GM19238 (cell line): Measurements from ENCODE around the gene ISM1.
A peak's percentile ranks its signal among the peaks of the same experiment; 100 is the strongest.

Experiments used
- DNase-seq: peaks from one replicate; pipeline ENCODE4 v3.0.0; 2011; ENCODE audit warnings: low spot score; ENCODE audit not compliant: insufficient read length

Gene ISM1

GRCh38 chr20:13256606-13257005, 35.5 kb downstream of the ISM1 start:
- no peak for DNase-seq

- no peak for DNase-seq
These were observed 38.8 kb downstream of the ISM1 start for GRCh38 chr20:13259921-13260320.

- DNase-seq: no peak
These were observed 39.7 kb downstream of the ISM1 start for GRCh38 chr20:13260650-13261279.

- peak; percentile 27 for DNase-seq
These were observed 40.6 kb downstream of the ISM1 start for GRCh38 chr20:13261460-13262301.

- no peak for DNase-seq
These were observed 41.2 kb downstream of the ISM1 start for GRCh38 chr20:13262302-13262650.

- DNase-seq: no peak
These were observed 41.7 kb downstream of the ISM1 start for GRCh38 chr20:13262671-13263360.

- DNase-seq: no peak
These were observed 42.4 kb downstream of the ISM1 start for GRCh38 chr20:13263451-13263850.

- DNase-seq: no peak
These were observed 43.8 kb downstream of the ISM1 start for GRCh38 chr20:13264907-13265306.

- DNase-seq: no peak
These were observed 44.9 kb downstream of the ISM1 start for GRCh38 chr20:13265941-13266340.

- no peak for DNase-seq
These were observed 46.2 kb downstream of the ISM1 start for GRCh38 chr20:13267231-13267630.

- DNase-seq: no peak
These were observed 47.9 kb downstream of the ISM1 start for GRCh38 chr20:13268953-13269352.

GRCh38 chr20:13270211-13270610, 49.1 kb downstream of the ISM1 start:
- no peak for DNase-seq

GRCh38 chr20:13271098-13271497, 50.0 kb downstream of the ISM1 start:
- DNase-seq: no peak

- no peak for DNase-seq
These were observed 51.2 kb downstream of the ISM1 start for GRCh38 chr20:13271977-13272975.

GRCh38 chr20:13274275-13274861, 53.3 kb downstream of the ISM1 start:
- no peak for DNase-seq

- no peak for DNase-seq
These were observed 56.0 kb downstream of the ISM1 start for GRCh38 chr20:13276945-13277541.

- DNase-seq: no peak
These were observed 56.7 kb downstream of the ISM1 start for GRCh38 chr20:13277663-13278295.

GRCh38 chr20:13278812-13279570, 57.9 kb downstream of the ISM1 start:
- DNase-seq: no peak
